HG03432 (cell line): ENCODE measurements around the gene NEAT1.

Experiments
- ATAC-seq: cut with Tn5 transposase; IDR thresholded peaks from one replicate; pipeline ENCODE4 v1.9.1; 2021; ENCODE audit warnings: mild to moderate bottlenecking, moderate library complexity; ENCODE audit not compliant: unreplicated experiment

The NEAT1 gene

GRCh38 chr11:65421794-65422632 lies 585 bp upstream of the NEAT1 start:
- ATAC-seq = peak; percentile 26

- no peak for ATAC-seq
Measured at GRCh38 chr11:65423516-65424204, 1.1 kb downstream of the NEAT1 start.

- no peak for ATAC-seq
Measured at GRCh38 chr11:65424205-65425104, 1.9 kb downstream of the NEAT1 start.

GRCh38 chr11:65425105-65425970 lies 2.7 kb downstream of the NEAT1 start:
- no peak for ATAC-seq

- ATAC-seq = peak; percentile 21
Measured at GRCh38 chr11:65425971-65426838, 3.6 kb downstream of the NEAT1 start.

GRCh38 chr11:65426839-65427690 lies 4.5 kb downstream of the NEAT1 start:
- ATAC-seq = no peak

- ATAC-seq = no peak
Measured at GRCh38 chr11:65427691-65428577, 5.3 kb downstream of the NEAT1 start.

- no peak for ATAC-seq
Measured at GRCh38 chr11:65428578-65429067, 6.0 kb downstream of the NEAT1 start.

GRCh38 chr11:65429068-65429681 lies 6.6 kb downstream of the NEAT1 start:
- ATAC-seq = no peak

GRCh38 chr11:65429724-65430405 lies 7.3 kb downstream of the NEAT1 start:
- ATAC-seq = no peak

GRCh38 chr11:65430406-65431217 lies 8.0 kb downstream of the NEAT1 start:
- ATAC-seq = no peak

- ATAC-seq = peak; percentile 25
Measured at GRCh38 chr11:65431451-65432099, 9.0 kb downstream of the NEAT1 start.

- no peak for ATAC-seq
Measured at GRCh38 chr11:65432100-65432650, 9.6 kb downstream of the NEAT1 start.
